ENCODE results near the gene FADS3. TPM values are rescaled to one million over a fixed set of nuclear protein-coding genes. Genes with fewer than 3 reads are reported as not detected.

FADS3 gene
- total RNA-seq, 2 experiments from 2014 or later: 6.9 TPM

GRCh38 chr11:61885784-61886580 lies 5.4 kb downstream of the FADS3 start:
- no peaks in the 10 kb centered on the region for H3K9me3 Mint-ChIP-seq
- H3K27me3 Mint-ChIP-seq: no peaks in the 10 kb centered on the region
- Histone ChIP-seq H3K9me3 (ENCODE audit: control insufficient read depth in 1 of 2, insufficient read depth in 1 of 2, low read length in 2 of 2) (no peaks in the 10 kb centered on the region), H3K27ac (ENCODE audit: low read depth in 1 of 2, low read length in 2 of 2) (no peak overlapping the region), H3K4me3 (ENCODE audit: low read length) (no peak overlapping the region), H3K4me1 (ENCODE audit: insufficient read depth, low read length) (peaks cover 12% of the 10 kb centered on the region), H3K36me3 (ENCODE audit: insufficient read depth, low read length) (no peaks in the 10 kb centered on the region), H3K27me3 (ENCODE audit: control insufficient read depth in 1 of 2, insufficient read depth in 2 of 2, low read length in 2 of 2) (peaks cover 0 to 3% of the 10 kb centered on the region in 2 experiments)
- POLR2A ChIA-PET: no interaction called here
- H3K27ac Mint-ChIP-seq: no peak overlapping the region
- peaks cover 3% of the 10 kb centered on the region for H3K4me1 Mint-ChIP-seq (ENCODE audit: low read depth)
- H3K4me3 Mint-ChIP-seq: no peak overlapping the region
- intact Hi-C loops (cut with DNase I, micrococcal nuclease): no loop called here
- CTCF ChIA-PET: interaction anchor here (1.4 kb wide), 1 partner anchor 196 kb away, joined by 3 read pairs; no protein-coding TSS in a partner anchor
- TF ChIP-seq CTCF (IDR thresholded peaks at IDR 0.05): no peak
- ATAC-seq (ENCODE audit: poor library complexity) (no peak), DNase-seq (no peak)
- no peaks in the 10 kb centered on the region for H3K36me3 Mint-ChIP-seq (ENCODE audit: low read depth)

GRCh38 chr11:61885166-61885778 lies 6.1 kb downstream of the FADS3 start:
- no peak for DNase-seq
- ATAC-seq (ENCODE audit: poor library complexity): no peak
- Histone ChIP-seq H3K9me3 (ENCODE audit: control insufficient read depth in 1 of 2, insufficient read depth in 1 of 2, low read length in 2 of 2) (no peaks in the 10 kb centered on the region), H3K4me3 (ENCODE audit: low read length) (no peak overlapping the region), H3K36me3 (ENCODE audit: insufficient read depth, low read length) (no peaks in the 10 kb centered on the region), H3K27me3 (ENCODE audit: control insufficient read depth in 1 of 2, insufficient read depth in 2 of 2, low read length in 2 of 2) (peaks cover 0 to 3% of the 10 kb centered on the region in 2 experiments), H3K27ac (ENCODE audit: low read depth in 1 of 2, low read length in 2 of 2) (no peak overlapping the region), H3K4me1 (ENCODE audit: insufficient read depth, low read length) (peaks cover 5% of the 10 kb centered on the region)
- Mint-ChIP-seq H3K27me3 (no peaks in the 10 kb centered on the region), H3K27ac (no peak overlapping the region), H3K4me3 (no peak overlapping the region), H3K9me3 (no peaks in the 10 kb centered on the region), H3K4me1 (ENCODE audit: low read depth) (no peaks in the 10 kb centered on the region), H3K36me3 (ENCODE audit: low read depth) (no peaks in the 10 kb centered on the region)
- ChIA-PET POLR2A (no interaction called here), CTCF (interaction anchor here (1.4 kb wide), 1 partner anchor 197 kb away, joined by 3 read pairs; no protein-coding TSS in a partner anchor)
- intact Hi-C loops (cut with DNase I, micrococcal nuclease): no loop called here
- TF ChIP-seq CTCF (IDR thresholded peaks at IDR 0.05): no peak

GRCh38 chr11:61883947-61884346 lies 7.4 kb downstream of the FADS3 start:
- Histone ChIP-seq H3K27me3 (ENCODE audit: control insufficient read depth in 1 of 2, insufficient read depth in 2 of 2, low read length in 2 of 2) (peaks cover 0 to 3% of the 10 kb centered on the region in 2 experiments), H3K4me1 (ENCODE audit: insufficient read depth, low read length) (no peaks in the 10 kb centered on the region), H3K9me3 (ENCODE audit: control insufficient read depth in 1 of 2, insufficient read depth in 1 of 2, low read length in 2 of 2) (no peaks in the 10 kb centered on the region), H3K36me3 (ENCODE audit: insufficient read depth, low read length) (no peaks in the 10 kb centered on the region), H3K27ac (ENCODE audit: low read depth in 1 of 2, low read length in 2 of 2) (no peak overlapping the region), H3K4me3 (ENCODE audit: low read length) (no peak overlapping the region)
- POLR2A ChIA-PET: no interaction called here
- H3K4me1 Mint-ChIP-seq (ENCODE audit: low read depth): no peaks in the 10 kb centered on the region
- CTCF ChIA-PET: no interaction called here
- ATAC-seq (ENCODE audit: poor library complexity) (no peak), DNase-seq (no peak)
- no peaks in the 10 kb centered on the region for H3K9me3 Mint-ChIP-seq
- no peak for TF ChIP-seq CTCF (IDR thresholded peaks at IDR 0.05)
- intact Hi-C loops (cut with DNase I, micrococcal nuclease): no loop called here
- no peaks in the 10 kb centered on the region for H3K36me3 Mint-ChIP-seq (ENCODE audit: low read depth)
- no peak overlapping the region for H3K27ac Mint-ChIP-seq
- no peak overlapping the region for H3K4me3 Mint-ChIP-seq
- no peaks in the 10 kb centered on the region for H3K27me3 Mint-ChIP-seq

All from CD4-positive, alpha-beta T cell (primary cell).